DND-41 (cell line): ENCODE measurements around the gene CYP4V2.

ENCODE experiments used
- EZH2 ChIP-seq: IDR thresholded peaks from 3 replicates; pipeline ENCODE4 v1.6.1; 2012; ENCODE audit warnings: borderline replicate concordance, low read depth, mild to moderate bottlenecking, moderate library complexity, low read length, inconsistent platforms; ENCODE audit not compliant: severe bottlenecking
- TF ChIP-seq, protein P1 (sequence below): IDR thresholded peaks from 2 replicates; pipeline ENCODE4 v1.5.1; 2012; ENCODE audit warnings: borderline replicate concordance, low read length, moderate library complexity, mild to moderate bottlenecking; ENCODE audit not compliant: poor library complexity, severe bottlenecking; ENCODE audit errors: extremely low read depth

DNA sequence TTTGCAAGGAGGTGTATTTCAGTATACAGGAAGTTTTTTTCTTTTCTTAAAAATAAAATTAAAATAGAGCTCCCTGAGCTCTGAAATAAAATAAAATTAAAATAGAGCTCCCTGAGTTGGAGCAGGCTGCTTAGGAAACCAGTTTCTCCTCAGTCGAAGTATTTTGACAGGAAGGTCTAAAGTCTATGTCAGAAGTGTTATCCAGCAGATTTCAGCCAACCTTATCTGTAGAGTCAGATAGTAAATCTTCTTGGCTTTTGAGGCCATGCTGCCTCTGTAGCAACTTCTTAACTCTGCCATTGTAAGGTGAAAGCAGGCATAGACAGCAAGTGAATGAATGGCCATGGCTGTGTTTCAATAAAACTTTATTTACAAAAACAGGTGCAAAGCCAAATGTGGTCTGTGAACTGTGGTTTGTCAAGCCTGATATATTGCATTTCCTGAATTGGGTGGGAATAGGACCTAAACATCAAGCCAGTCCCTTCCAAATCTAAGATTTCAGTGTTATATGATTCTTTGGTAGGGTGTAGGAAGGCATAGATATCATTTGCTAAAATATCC, 26.4 kb downstream of the CYP4V2 start:
- TF ChIP-seq, protein P1, sequence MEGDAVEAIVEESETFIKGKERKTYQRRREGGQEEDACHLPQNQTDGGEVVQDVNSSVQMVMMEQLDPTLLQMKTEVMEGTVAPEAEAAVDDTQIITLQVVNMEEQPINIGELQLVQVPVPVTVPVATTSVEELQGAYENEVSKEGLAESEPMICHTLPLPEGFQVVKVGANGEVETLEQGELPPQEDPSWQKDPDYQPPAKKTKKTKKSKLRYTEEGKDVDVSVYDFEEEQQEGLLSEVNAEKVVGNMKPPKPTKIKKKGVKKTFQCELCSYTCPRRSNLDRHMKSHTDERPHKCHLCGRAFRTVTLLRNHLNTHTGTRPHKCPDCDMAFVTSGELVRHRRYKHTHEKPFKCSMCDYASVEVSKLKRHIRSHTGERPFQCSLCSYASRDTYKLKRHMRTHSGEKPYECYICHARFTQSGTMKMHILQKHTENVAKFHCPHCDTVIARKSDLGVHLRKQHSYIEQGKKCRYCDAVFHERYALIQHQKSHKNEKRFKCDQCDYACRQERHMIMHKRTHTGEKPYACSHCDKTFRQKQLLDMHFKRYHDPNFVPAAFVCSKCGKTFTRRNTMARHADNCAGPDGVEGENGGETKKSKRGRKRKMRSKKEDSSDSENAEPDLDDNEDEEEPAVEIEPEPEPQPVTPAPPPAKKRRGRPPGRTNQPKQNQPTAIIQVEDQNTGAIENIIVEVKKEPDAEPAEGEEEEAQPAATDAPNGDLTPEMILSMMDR = no peak
- TF ChIP-seq EZH2 = no peak
